GM19438 (cell line): ENCODE results near the gene DOCK2.
"Not testable (repeated sequence)": the region's sequence is repeated elsewhere in the genome, so short reads cannot be mapped to it uniquely, and the experiment has no call there.

Experiments
- ATAC-seq: cut with Tn5 transposase; IDR thresholded peaks from one replicate; pipeline ENCODE4 v1.9.1; 2021; ENCODE audit warnings: low read depth; ENCODE audit not compliant: unreplicated experiment

The DOCK2 gene

DNA sequence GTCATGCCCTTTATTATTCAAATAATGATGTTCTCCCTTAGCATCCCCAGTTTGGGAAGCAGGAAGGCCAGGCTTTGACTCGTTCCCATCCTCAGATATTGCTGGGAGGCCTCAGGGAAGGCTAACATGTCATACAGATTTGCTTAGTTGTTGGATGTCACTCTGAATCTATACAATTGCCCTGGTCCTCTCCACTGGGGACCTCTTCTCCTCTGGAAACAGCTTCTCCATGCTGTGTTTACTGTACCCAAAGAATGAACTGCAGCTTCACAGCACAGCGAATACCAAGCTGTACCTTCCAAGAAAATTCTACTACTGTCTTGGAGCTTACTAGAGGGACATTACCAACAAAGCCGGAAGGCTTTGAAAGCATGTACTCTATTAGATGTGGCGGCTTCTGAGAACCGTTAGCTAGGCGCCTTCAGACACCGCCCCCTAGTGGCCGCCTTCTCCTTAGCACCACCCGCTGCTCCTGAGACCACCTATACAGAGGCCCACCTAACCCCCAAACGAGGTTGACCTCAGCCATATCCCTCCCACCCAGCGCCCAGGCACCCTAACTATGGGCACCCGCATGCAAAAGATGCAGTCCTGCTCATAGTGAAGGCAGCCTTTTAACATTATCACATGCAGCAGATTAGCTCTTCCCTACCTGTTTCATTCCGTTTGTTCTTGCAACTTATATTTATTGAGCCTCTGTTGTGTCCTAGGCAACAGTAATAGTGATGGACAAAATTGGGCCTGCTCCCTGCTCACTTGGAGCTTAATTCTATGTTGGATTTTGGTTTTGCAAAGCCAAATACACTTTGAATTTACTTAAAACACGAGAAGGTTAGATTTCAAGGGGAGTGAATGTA is 433.7 kb downstream of the DOCK2 start:
- no peak for ATAC-seq

DNA sequence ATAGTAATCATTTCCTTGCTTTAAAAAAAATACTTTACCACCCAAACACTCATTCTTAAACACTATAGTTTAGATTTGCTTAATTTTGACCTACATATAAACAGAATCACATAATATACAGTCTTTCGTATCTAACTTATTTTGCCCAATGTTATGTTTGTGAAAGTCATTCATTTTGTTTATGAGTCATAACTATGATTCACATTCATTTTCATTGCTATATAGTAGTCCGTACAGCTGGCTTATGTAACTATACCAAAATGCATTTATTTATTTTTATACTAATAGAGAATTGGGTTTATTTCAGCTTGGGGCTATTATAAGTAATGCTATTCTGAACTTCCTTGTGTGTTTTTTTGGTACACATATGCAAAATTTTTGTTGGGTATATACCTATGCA is 434.7 kb downstream of the DOCK2 start:
- ATAC-seq = no peak

DNA sequence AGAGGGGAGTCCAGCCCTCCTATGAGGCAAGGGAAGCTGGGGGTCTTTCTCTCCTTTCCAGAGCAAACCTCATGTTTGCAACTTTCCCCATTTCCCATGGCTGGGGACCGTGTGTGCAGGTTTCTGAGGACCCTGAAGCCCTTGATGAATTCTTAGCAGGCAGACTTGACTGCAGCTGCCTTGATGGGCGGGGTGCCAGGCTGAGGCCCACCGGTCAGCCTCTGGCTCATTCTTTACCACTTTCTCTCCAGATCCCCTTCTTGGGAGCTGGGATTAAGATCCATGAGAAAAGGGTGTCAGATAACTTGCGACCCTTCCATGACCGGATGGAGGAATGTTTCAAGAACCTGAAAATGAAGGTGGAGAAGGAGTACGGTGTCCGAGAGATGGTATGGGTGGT is 438.6 kb downstream of the DOCK2 start:
- ATAC-seq = no peak

DNA sequence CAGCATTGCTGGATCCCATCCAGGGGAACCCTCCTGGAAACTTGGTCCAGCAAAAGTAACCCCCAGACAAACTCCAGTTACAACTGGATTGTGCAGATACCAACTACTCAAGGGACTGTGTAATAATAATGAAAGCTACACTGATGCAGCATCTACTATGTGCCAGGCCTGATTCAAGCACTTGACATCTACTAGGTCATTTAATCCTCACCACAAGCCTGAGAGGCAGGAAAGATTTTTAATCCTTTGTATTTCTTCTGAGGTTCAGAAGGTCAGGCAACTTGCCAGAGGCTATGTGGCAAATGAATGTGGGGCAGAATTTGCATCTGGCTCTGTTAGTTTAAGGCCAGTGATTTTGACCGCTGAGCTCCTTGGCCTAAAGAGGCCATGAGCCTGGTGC is 439.1 kb downstream of the DOCK2 start:
- ATAC-seq = no peak

DNA sequence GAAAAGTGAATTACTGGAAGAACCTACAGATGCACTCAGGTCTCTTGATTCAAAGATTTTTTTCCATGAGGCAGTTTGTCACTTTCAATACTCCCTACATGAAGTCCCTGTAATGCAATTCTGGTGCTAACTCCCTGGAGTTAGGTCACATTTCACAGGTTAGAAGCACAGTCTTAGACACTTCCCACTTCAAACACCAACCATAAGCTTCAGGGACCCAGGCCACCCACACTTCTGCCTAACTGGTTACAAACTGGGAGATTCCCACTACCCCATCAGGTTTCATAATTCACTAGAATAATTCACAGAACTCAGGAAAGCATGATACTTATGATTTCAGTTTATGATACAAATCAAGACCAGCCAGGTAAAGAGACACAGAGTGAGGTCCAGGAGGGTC is 439.7 kb downstream of the DOCK2 start:
- no peak for ATAC-seq

DNA sequence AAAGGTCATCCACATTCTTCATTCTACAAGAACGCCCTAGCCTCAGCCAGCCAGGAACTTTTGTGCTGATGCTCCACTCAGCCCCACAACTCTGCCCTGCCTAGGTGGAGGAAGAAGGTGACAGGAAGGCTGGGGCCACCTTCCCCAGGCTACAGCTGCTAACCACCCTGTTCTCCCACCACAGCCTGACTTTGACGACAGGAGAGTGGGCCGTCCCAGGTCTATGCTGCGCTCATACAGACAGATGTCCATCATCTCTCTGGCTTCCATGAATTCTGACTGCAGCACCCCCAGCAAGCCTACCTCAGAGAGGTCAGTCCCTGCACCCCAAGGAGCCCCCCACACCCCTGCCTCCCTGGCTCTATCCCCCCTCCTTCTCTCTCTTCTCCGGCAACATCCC is 440.5 kb downstream of the DOCK2 start:
- ATAC-seq = no peak

DNA sequence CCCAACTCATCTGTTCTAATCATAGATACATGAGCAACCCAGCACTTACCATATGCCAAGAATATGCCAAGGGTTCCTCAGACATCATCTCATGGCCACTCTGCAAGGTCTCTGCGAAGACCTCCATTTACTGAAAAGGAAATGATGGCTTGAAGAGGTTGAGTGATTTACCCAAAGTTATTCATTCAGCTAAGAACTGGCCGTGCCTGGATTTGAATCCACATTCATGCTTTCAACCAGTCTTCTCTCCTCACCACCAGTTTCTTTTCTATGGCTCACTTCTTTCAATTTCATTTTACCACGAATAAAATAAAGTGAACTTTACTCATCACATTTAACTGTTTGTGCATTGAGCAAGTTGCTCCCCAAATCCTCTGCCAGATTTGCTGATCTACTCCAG is 441.4 kb downstream of the DOCK2 start:
- ATAC-seq = no peak

DNA sequence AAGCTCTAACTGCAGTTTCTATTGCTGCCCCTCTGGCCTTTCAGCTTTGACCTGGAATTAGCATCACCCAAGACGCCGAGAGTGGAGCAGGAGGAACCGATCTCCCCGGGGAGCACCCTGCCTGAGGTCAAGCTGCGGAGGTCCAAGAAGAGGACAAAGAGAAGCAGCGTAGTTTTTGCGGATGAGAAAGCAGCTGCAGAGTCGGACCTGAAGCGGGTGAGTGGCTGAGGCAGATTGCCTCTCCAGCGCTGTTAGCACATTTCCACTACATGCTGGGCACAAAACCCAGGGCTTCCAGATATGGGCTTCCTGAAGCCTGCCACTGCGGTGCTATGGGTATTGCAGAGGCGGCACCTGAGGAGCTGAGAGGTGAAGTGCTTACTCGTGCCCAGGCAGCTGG is 441.9 kb downstream of the DOCK2 start:
- ATAC-seq = no peak

DNA sequence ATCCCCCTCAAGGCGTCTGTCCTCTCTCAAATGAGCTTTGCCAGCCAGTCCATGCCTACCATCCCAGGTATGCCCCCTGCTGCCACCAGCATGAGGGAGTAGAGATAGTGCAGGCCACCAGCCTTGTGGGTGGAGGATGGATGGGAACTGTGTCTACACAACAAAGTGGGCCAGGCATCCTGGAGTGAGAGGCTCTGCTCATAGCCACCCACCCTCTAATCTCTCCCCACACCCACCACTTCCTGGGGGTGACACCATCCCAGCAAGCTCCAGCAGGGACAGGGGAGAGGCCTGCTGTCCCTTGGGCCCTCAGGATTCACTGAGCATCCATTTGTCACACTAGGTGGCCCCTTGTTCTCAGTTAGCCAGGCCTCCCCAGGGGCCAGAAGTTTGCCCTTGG is 443.1 kb downstream of the DOCK2 start:
- ATAC-seq = no peak

DNA sequence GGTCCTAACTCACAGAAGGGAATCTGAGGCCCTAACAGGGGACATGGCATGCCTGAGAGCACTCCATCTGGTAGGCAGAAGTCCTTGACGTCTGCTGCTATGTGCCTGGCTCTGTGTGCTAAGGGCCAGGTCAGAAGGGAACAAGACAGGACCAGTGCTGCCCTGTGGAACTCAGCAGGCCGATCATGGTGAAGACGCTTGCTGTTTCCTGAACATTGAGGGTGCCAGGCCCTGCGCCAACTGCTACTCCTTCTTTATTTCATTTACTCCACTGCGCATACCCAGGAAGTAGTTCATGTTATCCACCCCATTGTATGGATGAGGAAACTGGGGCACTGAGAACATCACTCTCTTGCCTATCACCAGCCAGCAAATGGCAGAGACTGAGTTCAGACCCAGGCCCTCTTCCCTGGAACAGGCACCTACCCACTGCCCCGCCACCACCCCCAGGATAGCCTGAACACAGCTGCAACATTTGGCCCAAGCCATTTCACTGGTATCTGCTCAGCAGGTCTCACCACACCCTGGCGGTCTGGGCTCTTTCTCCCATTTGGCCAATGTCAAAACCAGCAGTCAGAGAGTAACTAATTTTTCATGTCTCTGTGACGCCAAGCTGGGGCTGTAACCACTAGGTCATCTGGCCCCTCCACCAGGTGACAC is 443.8 kb downstream of the DOCK2 start:
- ATAC-seq = no peak

DNA sequence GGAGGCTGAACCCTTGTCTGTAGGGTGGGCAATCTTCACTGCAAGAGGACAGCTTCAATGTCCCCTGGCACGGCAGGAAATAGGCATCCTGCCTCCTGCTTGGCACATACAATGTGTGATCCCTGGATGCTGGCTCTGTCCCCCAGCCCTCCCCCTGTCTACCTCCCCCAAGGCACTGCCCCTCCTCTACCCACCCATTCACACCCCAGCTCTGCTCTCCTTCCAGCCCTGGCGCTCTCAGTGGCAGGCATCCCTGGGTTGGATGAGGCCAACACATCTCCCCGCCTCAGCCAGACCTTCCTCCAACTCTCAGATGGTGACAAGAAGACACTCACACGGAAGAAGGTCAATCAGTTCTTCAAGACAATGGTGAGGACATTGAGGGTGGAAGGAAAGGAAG is 444.5 kb downstream of the DOCK2 start:
- ATAC-seq = no peak

DNA sequence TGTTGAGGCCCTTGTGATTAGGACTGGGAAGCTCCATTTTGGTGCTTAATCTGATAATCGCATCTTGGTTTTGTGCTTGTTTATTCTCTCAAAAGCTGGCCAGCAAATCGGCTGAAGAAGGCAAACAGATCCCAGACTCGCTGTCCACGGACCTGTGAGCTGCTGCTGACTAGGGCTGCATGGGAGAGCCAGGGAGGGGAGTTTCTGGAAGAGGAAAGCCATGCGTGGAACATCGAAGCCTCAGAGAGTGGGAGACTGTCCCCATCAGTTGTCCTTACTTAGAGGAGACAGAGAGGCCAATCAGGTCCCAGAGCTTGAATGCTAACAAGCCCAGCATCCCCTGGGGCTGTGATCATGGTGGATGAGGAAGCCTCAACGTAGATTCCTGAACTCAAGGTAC is 445.6 kb downstream of the DOCK2 start:
- ATAC-seq = no peak

DNA sequence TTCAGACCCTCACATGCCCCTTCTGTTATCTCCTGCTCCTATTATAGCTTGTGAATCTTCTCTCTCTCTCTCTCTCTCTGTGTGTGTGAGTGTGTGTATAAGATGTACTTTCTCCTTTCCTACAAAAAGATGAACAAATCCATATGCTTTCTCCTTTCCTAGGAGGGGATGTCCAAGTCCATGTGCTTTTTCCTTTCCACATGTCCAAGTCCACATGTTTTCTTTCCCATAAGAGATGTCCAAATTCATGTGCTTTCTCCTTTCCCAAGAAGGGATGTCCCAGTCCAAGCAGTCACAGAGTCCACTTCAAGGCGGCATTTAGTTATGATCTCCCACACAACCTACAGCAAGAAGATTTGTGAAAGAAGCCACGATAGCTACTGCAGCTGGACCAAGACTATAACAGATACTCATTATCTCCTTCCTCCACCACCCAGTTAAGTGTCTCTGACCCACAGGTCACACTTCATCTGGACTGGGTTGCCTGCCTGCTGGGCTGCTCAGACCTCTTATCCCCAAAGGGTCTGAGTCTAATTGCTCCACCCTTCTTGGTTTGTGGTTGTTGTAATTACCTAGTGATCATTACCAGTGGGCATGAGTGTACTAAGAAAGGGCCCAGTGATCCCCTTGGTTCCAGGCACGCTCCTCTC is 450.2 kb downstream of the DOCK2 start:
- ATAC-seq = no peak

DNA sequence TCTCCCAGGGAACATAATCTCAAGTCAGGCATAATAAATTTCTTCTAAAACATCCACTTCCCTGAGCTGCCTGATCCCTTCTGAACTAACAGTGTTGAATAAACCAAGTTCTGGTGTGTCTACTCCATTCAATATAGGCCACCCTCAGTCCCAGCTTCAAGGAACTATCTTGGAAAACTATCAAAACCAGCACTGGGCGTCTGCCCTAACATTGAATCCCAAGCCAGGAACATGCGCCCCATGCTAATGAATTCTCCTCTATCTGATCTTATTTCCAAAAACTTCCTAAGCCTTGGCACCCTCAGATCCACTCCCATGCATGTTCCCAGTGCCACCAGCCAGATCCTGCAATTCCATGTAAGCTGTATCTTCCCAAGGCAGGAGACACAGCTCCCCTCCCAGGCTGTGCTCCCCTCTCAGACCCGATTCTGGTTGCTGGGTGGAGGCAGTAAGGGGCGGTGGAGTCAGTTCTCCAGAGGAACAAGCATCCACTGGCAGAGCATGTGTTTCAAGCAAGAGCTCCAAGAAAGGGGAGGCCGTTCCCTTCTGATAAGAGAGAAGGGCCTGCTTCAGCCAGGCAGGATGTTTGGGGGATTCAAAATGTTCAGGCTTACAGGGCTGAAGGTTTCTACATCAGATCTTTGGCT is 455.5 kb downstream of the DOCK2 start:
- ATAC-seq = no peak

DNA sequence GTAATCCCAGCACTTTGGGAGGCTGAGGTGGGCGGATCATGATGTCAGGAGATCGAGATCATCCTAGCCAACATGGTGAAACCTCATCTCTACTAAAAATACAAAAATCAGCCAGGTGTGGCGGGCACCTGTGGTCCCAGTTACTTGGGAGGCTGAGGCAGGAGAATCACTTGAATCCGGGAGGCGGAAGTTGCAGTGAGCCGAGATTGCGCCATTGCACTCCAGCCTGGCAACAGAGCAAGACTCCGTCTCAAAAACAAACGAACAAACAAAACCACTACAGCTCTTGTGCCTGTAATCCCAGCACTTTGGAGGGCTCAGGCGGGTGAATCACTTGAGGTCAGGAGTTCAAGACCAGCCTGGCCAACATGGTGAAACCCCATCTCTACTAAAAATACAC is 457.3 kb downstream of the DOCK2 start:
- not testable (repeated sequence) for ATAC-seq

DNA sequence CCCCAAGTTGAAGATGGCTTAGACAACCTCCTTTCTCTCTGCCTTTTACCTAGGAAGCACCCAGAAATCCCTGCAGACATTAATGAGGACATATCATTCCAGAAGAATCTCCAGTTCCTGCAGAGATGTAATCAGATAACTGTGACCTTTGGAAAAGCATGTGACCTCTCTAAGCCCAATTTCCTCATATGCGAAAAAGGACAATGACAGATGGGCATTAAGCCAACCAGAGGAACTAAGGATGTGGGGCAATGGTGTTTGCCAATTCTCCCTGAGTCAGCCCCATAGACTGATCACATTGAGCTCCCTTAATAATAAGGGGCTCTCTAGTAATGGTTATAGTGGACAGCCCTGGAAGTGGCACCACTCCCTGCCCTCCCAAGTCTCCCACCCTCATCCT is 458.6 kb downstream of the DOCK2 start:
- ATAC-seq = no peak

DNA sequence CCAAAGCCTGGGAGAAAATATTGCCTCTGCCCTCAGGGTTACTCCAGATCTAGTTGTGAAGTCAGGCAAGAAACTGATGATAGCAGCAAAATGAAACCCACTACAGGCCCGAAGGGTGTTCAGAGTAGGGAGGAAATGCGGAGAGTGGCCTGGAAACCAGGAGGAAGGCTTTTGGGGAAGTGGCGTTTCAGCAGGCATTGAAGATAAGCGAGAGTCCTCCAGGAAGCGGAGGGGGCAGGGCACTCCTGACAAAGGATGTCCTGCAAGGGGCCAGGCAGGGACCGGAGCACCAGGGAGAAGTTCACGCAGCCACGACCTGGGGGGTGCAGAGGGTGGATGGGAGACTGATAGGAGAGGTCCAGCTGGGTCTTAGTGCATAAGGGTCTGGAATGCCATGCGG is 460.9 kb downstream of the DOCK2 start:
- ATAC-seq = no peak

DNA sequence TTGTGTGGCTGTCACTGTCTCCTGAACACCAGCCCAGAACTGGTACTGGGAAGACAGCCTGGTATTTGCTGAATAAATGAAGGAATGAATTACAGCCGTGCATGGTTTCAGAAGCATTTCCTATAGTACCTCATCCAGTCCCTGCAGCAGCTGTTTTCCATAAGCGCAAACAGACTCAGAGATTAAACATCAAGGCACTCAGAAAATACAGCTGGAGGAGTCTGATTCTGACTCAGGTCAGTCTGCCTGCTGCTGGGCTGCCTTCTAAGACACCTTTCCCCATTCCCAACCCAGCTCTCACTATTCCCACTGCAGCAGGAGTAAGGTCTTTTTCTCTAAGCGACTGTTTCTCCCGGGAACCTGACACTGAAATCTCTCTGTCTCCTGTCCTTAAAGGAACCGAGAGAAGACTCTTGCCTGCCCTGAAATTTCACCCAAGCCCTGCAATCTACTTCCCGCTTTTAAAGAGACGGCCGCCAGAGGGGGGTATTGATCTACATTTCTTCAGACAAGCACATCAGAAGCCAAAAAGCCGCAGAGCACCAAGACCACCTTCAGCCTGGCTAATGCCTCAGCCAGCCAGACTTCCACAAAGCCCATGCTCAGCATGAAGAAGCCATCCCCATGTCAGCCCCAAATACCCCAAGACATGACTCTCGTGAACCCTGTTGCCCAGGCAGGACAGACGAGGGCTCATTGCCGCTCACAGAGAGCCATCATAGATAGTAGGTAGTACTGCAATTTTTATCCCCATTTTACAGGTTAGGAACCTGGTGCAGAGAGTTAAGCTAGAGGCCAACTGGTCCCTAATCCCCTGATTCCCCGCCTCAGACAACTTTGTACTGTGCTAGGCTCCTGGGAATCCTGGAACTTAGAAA is 463.2 kb downstream of the DOCK2 start:
- ATAC-seq = peak; percentile 61

DNA sequence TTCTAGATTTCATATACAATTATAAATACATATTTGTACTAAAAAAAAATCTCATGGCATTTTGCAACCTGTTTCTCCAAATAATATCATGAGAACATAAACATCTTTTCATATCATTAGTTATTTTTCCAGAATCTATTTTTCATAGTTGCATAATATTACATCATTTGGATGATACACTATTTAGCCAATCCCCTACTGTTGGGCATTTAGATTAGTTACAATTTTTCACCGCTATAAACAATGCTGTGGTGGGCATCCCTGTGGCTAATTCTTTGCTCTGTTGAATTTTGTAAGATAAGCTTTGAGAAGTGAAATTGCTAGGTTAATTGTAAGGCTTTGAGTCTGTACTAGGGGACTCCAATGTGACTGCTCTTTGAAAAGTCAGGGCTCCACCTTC is 466.4 kb downstream of the DOCK2 start:
- ATAC-seq = no peak

DNA sequence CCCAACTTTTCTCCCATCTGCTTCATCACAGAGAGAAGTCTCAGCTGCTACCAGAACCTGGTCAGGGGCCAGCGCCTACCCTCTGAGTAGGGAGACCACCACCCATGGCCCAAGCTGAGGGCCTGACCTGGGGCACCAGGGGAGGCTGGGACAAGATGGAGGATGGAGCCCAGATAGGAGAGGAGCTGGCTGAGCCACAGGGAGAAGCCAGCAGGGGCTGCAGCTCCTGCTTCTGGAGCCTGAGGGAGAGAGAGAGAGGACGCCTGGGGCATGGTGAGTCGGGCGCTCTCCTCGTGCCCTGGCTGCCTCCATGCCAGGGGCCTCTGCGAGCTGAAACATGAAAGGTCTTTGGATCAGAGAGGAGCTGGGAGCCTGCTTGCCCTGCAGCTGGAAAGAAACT is 467.2 kb downstream of the DOCK2 start:
- ATAC-seq = no peak
